ENCODE measurements around the gene PLD3. TPM values are rescaled to one million over a fixed set of nuclear protein-coding genes. Genes with fewer than 3 reads are reported as not detected.

PLD3 gene
- total RNA-seq, 2 donors from 2014 or later, result 155 to 162 TPM

- intact Hi-C loops (cut with DNase I), result no loop called here
- DNase-seq (no peak), ATAC-seq (no peak)
- H3K4me3 ChIP-seq, result no peak overlapping the region
- TF ChIP-seq, protein P1, sequence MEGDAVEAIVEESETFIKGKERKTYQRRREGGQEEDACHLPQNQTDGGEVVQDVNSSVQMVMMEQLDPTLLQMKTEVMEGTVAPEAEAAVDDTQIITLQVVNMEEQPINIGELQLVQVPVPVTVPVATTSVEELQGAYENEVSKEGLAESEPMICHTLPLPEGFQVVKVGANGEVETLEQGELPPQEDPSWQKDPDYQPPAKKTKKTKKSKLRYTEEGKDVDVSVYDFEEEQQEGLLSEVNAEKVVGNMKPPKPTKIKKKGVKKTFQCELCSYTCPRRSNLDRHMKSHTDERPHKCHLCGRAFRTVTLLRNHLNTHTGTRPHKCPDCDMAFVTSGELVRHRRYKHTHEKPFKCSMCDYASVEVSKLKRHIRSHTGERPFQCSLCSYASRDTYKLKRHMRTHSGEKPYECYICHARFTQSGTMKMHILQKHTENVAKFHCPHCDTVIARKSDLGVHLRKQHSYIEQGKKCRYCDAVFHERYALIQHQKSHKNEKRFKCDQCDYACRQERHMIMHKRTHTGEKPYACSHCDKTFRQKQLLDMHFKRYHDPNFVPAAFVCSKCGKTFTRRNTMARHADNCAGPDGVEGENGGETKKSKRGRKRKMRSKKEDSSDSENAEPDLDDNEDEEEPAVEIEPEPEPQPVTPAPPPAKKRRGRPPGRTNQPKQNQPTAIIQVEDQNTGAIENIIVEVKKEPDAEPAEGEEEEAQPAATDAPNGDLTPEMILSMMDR (IDR thresholded peaks at IDR 0.05), result no peak
- TF ChIP-seq POLR2A (IDR thresholded peaks at IDR 0.05), result no peak
- H3K36me3 ChIP-seq (replicated peaks in 1 of 2; ENCODE audit: insufficient read depth in 1 of 2, low read depth in 2 of 2), result peaks cover 0 to 4% of the 10 kb centered on the region in 2 donors
- 97 to 98% methylated on average over 13 to 15 of the region's 15 CpGs for WGBS, 2 donors
- H3K27me3 ChIP-seq, result no peaks in the 10 kb centered on the region
- H3K4me1 ChIP-seq, result no peaks in the 10 kb centered on the region
- H3K9me3 ChIP-seq, result no peaks in the 10 kb centered on the region
- H3K27ac ChIP-seq, result no peak overlapping the region
Measured at GRCh38 chr19:40335855-40336600, 12.5 kb upstream of the PLD3 start.

DNA sequence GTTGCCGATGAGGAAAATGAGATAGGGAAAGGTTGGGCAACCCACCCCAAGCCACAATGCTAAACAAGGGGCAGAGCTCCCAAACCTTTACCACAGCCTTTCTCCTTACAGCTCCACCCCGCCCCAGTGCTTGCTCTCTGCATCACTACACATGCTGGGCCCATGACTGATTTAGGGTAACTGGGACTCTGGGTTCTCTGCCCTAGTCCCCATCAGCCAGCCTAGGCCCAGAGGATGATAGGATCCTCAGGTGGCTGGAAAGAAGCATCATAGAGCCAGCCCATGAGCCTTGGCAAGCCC is 11.9 kb upstream of the PLD3 start:
- Histone ChIP-seq H3K4me3 (no peak overlapping the region), H3K4me1 (no peaks in the 10 kb centered on the region), H3K9me3 (no peaks in the 10 kb centered on the region), H3K36me3 (replicated peaks in 1 of 2; ENCODE audit: insufficient read depth in 1 of 2, low read depth in 2 of 2) (peaks cover 0 to 4% of the 10 kb centered on the region in 2 donors), H3K27me3 (no peaks in the 10 kb centered on the region), H3K27ac (no peak overlapping the region)
- WGBS, 2 donors, result 96 to 100% methylated on average over 2 of the region's 2 CpGs
- TF ChIP-seq, protein P1 (IDR thresholded peaks at IDR 0.05), result no peak
- no peak for TF ChIP-seq POLR2A (IDR thresholded peaks at IDR 0.05)
- ATAC-seq (no peak), DNase-seq (no peak)
- intact Hi-C loops (cut with DNase I), result no loop called here

- no peak for DNase-seq
- Histone ChIP-seq H3K9me3 (no peaks in the 10 kb centered on the region), H3K36me3 (replicated peaks in 1 of 2; ENCODE audit: insufficient read depth in 1 of 2, low read depth in 2 of 2) (peaks cover 0 to 4% of the 10 kb centered on the region in 2 donors), H3K27me3 (no peaks in the 10 kb centered on the region), H3K27ac (no peak overlapping the region), H3K4me3 (no peak overlapping the region), H3K4me1 (no peaks in the 10 kb centered on the region)
- intact Hi-C loops (cut with DNase I), result no loop called here
- no peak for TF ChIP-seq POLR2A (IDR thresholded peaks at IDR 0.05)
- TF ChIP-seq, protein P1 (IDR thresholded peaks at IDR 0.05), result no peak
- no peak for ATAC-seq
- 74 to 82% methylated on average over 2 of the region's 2 CpGs for WGBS, 2 donors
Measured at GRCh38 chr19:40337107-40337506, 11.4 kb upstream of the PLD3 start.

DNA sequence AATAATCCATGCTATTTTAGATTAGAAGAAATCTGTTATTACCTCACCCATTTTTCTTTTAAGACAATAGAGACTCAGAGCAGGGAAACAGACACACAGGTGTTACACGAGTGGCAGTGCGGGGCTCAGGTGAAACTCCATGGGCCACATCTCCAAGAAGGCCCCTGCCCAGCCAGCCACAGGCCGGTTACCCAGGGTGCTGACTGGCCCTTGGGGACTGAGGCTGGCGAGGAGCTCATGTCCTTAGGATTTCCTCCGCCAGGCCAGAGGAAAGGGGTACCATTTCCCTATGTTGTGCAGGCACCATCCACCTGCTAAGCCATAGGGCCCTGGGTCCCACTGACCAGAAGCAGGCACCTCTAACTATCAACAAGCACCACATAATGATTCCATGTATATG is 10.9 kb upstream of the PLD3 start:
- TF ChIP-seq, protein P1 (IDR thresholded peaks at IDR 0.05), result no peak
- TF ChIP-seq POLR2A (IDR thresholded peaks at IDR 0.05), result no peak
- 90 to 94% methylated on average over 3 of the region's 5 CpGs for WGBS, 2 donors
- H3K9me3 ChIP-seq, result no peaks in the 10 kb centered on the region
- no peaks in the 10 kb centered on the region for H3K4me1 ChIP-seq
- DNase-seq (no peak), ATAC-seq (no peak)
- intact Hi-C loops (cut with DNase I), result no loop called here
- H3K36me3 ChIP-seq (replicated peaks in 1 of 2; ENCODE audit: insufficient read depth in 1 of 2, low read depth in 2 of 2), result peaks cover 0 to 4% of the 10 kb centered on the region in 2 donors
- no peak overlapping the region for H3K4me3 ChIP-seq
- H3K27me3 ChIP-seq, result no peaks in the 10 kb centered on the region
- no peak overlapping the region for H3K27ac ChIP-seq

Data from body of pancreas (tissue), 4 donors.